ENCODE measurements around the gene CD68.

GRCh38 chr17:7551396-7551795, 28.0 kb upstream of the CD68 start:
- TF ChIP-seq CTCF (IDR thresholded peaks at IDR 0.05; ENCODE audit: low read depth, low read length) (no peak), EZH2phosphoT487 (IDR thresholded peaks at IDR 0.05; ENCODE audit: low read depth) (no peak)

Data from OCI-LY3 (cell line).